Measurements from ENCODE around the gene CHST5. TPM values are rescaled to one million over a fixed set of nuclear protein-coding genes. Genes with fewer than 3 reads are reported as not detected.
"Not testable (repeated sequence)": the region's sequence is repeated elsewhere in the genome, so short reads cannot be mapped to it uniquely, and the experiment has no call there.

CHST5 gene
- polyA plus RNA-seq, 3 donors: not detected

DNA sequence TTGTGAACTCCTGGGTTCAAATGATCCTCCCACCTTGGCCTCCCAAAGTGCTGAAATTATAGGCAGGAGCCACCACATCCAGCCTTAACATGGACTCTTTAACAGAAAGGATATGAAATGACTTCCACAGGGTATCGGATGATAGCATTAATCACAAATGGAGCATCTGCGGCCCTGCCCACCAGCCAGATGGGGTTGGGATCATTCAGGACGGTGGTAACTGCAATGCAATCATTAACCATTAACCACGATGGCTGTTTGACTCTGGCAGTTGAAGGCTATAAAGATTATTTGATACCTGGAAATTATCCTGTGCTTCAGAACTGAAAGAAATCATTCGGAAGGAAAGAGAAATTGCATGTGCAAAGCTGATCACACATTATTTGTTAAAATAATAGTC, 5.3 kb upstream of the CHST5 start:
- WGBS (ENCODE audit: insufficient coverage): no CpG with 5 or more reads among the region's 5 CpGs

DNA sequence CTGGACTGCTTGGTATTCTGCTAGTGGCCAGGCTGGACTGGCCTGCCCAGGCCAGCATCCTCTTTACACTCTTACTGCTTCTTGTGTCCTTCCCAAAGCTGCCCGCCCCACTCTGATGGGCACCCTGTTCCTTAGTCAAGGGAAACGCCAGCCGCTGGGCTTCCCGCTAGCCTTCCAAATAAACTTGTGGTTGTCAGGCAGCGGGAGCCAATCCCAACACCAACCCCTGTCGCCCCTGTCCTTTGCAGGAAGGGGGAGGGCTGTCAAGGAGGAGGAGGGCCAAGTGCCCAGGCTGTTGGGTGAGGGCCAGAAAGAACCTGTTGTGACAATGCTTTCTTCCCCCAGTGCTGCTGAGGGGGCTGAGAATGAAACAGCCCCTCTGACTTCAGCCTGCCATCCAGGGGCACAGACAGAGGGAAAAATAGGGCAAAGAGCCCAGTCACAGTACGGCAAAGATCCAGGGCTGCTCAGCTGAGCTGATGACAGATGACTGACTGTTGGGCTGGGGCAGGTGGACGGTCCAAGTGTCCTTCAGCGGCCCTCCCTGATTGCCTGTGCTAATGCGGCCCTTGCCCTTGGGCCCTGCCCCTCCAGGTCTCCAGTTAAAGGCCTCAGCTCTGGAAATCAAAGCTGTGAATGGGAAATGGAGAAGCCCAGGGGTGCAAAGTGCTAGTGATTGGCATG, 3.1 kb upstream of the CHST5 start:
- intact Hi-C loops (cut with micrococcal nuclease); H3K4me1 Mint-ChIP-seq; H3K4me1 ChIP-seq (ENCODE audit: control insufficient read depth in 1 of 2, insufficient read depth in 2 of 2, low read length in 2 of 2); H3K27me3 ChIP-seq (ENCODE audit: control insufficient read depth in 2 of 2, insufficient read depth in 2 of 2, low read length in 2 of 2); H3K9me3 Mint-ChIP-seq; H3K27me3 Mint-ChIP-seq (ENCODE audit: low read depth in 3 of 3); H3K4me2 ChIP-seq (replicated peaks; ENCODE audit: extremely low read depth, low read length, poor library complexity, severe bottlenecking); H3K36me3 Mint-ChIP-seq; DNase-seq; H2AFZ ChIP-seq (ENCODE audit: insufficient read depth, low read depth, low read length, poor library complexity, severe bottlenecking); H3K9ac ChIP-seq (ENCODE audit: insufficient read depth, low read length, poor library complexity, severe bottlenecking); H4K20me1 ChIP-seq (ENCODE audit: insufficient read depth, low read length); H3K9me3 ChIP-seq (replicated peaks in 1 of 2; ENCODE audit: control insufficient read depth in 1 of 2, insufficient read depth in 1 of 2, low read length in 2 of 2); H3K27ac ChIP-seq (ENCODE audit: low read depth in 1 of 2, low read length in 2 of 2); H3K79me2 ChIP-seq (ENCODE audit: insufficient read depth, low read length); H3K36me3 ChIP-seq (replicated peaks in 1 of 2; ENCODE audit: control insufficient read depth in 1 of 2, insufficient read depth in 2 of 2, low read length in 2 of 2); H3K4me3 ChIP-seq (replicated peaks in 1 of 3; ENCODE audit: low read depth in 2 of 3, low read length in 3 of 3); H3K27ac Mint-ChIP-seq; H3K4me3 Mint-ChIP-seq: not testable (repeated sequence)
- WGBS (ENCODE audit: insufficient coverage): no CpG with 5 or more reads among the region's 10 CpGs

More for the DNA sequence above, 5.3 kb upstream of the CHST5 start:
- Mint-ChIP-seq H3K9me3 (peaks cover 0 to 2% (median 0%) of the 10 kb centered on the region in 7 donors), H3K4me3 (no peak overlapping the region), H3K27ac (no peak overlapping the region), H3K36me3 (no peaks in the 10 kb centered on the region), H3K4me1 (no peaks in the 10 kb centered on the region), H3K27me3 (ENCODE audit: low read depth in 3 of 3) (peaks cover 0 to 3% (median 0%) of the 10 kb centered on the region in 3 donors)
- no peak for DNase-seq
- Histone ChIP-seq H2AFZ (ENCODE audit: insufficient read depth, low read depth, low read length, poor library complexity, severe bottlenecking) (no peak overlapping the region), H3K9ac (ENCODE audit: insufficient read depth, low read length, poor library complexity, severe bottlenecking) (no peak overlapping the region), H3K9me3 (replicated peaks in 1 of 2; ENCODE audit: control insufficient read depth in 1 of 2, insufficient read depth in 1 of 2, low read length in 2 of 2) (no peaks in the 10 kb centered on the region), H3K36me3 (replicated peaks in 1 of 2; ENCODE audit: control insufficient read depth in 1 of 2, insufficient read depth in 2 of 2, low read length in 2 of 2) (no peaks in the 10 kb centered on the region), H3K27me3 (ENCODE audit: control insufficient read depth in 2 of 2, insufficient read depth in 2 of 2, low read length in 2 of 2) (no peaks in the 10 kb centered on the region), H3K4me1 (ENCODE audit: control insufficient read depth in 1 of 2, insufficient read depth in 2 of 2, low read length in 2 of 2) (no peaks in the 10 kb centered on the region), H4K20me1 (ENCODE audit: insufficient read depth, low read length) (no peaks in the 10 kb centered on the region), H3K4me3 (replicated peaks in 1 of 3; ENCODE audit: low read depth in 2 of 3, low read length in 3 of 3) (no peak overlapping the region), H3K27ac (ENCODE audit: low read depth in 1 of 2, low read length in 2 of 2) (no peak overlapping the region), H3K4me2 (replicated peaks; ENCODE audit: extremely low read depth, low read length, poor library complexity, severe bottlenecking) (no peak overlapping the region), H3K79me2 (ENCODE audit: insufficient read depth, low read length) (no peaks in the 10 kb centered on the region)
- intact Hi-C loops (cut with micrococcal nuclease): no loop called here
- TF ChIP-seq, protein P1, sequence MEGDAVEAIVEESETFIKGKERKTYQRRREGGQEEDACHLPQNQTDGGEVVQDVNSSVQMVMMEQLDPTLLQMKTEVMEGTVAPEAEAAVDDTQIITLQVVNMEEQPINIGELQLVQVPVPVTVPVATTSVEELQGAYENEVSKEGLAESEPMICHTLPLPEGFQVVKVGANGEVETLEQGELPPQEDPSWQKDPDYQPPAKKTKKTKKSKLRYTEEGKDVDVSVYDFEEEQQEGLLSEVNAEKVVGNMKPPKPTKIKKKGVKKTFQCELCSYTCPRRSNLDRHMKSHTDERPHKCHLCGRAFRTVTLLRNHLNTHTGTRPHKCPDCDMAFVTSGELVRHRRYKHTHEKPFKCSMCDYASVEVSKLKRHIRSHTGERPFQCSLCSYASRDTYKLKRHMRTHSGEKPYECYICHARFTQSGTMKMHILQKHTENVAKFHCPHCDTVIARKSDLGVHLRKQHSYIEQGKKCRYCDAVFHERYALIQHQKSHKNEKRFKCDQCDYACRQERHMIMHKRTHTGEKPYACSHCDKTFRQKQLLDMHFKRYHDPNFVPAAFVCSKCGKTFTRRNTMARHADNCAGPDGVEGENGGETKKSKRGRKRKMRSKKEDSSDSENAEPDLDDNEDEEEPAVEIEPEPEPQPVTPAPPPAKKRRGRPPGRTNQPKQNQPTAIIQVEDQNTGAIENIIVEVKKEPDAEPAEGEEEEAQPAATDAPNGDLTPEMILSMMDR (IDR thresholded peaks at IDR 0.05): no peak

Measured in CD14-positive monocyte (primary cell).